ENCODE measurements around the gene PAOX. TPM values are rescaled to one million over a fixed set of nuclear protein-coding genes. Genes with fewer than 3 reads are reported as not detected.

PAOX gene
- total and polyA plus RNA-seq, 2 experiments from 2014 or later, result 4.1 to 8.7 TPM

- Mint-ChIP-seq H3K4me1 (no peaks in the 10 kb centered on the region; the same call in 2 of the 3 replicates), H3K9me3 (peaks cover 19% of the 10 kb centered on the region), H3K27me3 (ENCODE audit: insufficient read depth, low read depth, poor library complexity) (peaks cover 34% of the 10 kb centered on the region), H3K4me3 (no peak overlapping the region), H3K27ac (no peak overlapping the region), H3K36me3 (ENCODE audit: low read depth) (no peaks in the 10 kb centered on the region; the same call in 1 of the 3 replicates)
- 0 out of 2 replicates have a peak, but pooled peaks cover 3% of the 10 kb centered on the region for H3F3A ChIP-seq (replicated peaks; ENCODE audit: low read depth)
- H3K4me3 ChIP-seq, result no peak overlapping the region
- H3K4me2 ChIP-seq, result no peak overlapping the region
- no peak overlapping the region for H3K27ac ChIP-seq (ENCODE audit: low read depth)
- H2AFZ ChIP-seq, result no peak overlapping the region
- no peaks in the 10 kb centered on the region for H3K79me2 ChIP-seq (replicated peaks; ENCODE audit: insufficient read depth)
- no peaks in the 10 kb centered on the region for H4K20me1 ChIP-seq (replicated peaks; ENCODE audit: insufficient read depth)
- no peak for TF ChIP-seq ZNF331 (CRISPR knock-in tag; IDR thresholded peaks at IDR 0.05; ENCODE audit: low read depth)
- TF ChIP-seq EZH2 (IDR thresholded peaks at IDR 0.05; ENCODE audit: low read depth, unreplicated experiment), result no peak
- no peak for TF ChIP-seq JUNB (IDR thresholded peaks at IDR 0.05; ENCODE audit: unreplicated experiment)
- TF ChIP-seq ZNF114 (CRISPR knock-in tag; IDR thresholded peaks at IDR 0.05), result no peak
- no peak for TF ChIP-seq CTCF (conservative IDR thresholded peaks at IDR 0.05; ENCODE audit: low read depth in 2 of 2)
- TF ChIP-seq EZH2phosphoT487 (IDR thresholded peaks at IDR 0.05; ENCODE audit: unreplicated experiment), result no peak
- no peaks in the 10 kb centered on the region for H3K4me1 ChIP-seq (ENCODE audit: insufficient read depth)
- no peaks in the 10 kb centered on the region for H3K9me2 ChIP-seq (ENCODE audit: insufficient read depth)
- H3K36me3 ChIP-seq (ENCODE audit: insufficient read depth), result no peaks in the 10 kb centered on the region
- H3K27me3 ChIP-seq (ENCODE audit: insufficient read depth), result peaks cover 47% of the 10 kb centered on the region
- DNase-seq (ENCODE audit: low spot score), result no peak
- no peak for ATAC-seq
Observed at GRCh38 chr10:133337370-133337725, 41.7 kb upstream of the PAOX start.

DNA sequence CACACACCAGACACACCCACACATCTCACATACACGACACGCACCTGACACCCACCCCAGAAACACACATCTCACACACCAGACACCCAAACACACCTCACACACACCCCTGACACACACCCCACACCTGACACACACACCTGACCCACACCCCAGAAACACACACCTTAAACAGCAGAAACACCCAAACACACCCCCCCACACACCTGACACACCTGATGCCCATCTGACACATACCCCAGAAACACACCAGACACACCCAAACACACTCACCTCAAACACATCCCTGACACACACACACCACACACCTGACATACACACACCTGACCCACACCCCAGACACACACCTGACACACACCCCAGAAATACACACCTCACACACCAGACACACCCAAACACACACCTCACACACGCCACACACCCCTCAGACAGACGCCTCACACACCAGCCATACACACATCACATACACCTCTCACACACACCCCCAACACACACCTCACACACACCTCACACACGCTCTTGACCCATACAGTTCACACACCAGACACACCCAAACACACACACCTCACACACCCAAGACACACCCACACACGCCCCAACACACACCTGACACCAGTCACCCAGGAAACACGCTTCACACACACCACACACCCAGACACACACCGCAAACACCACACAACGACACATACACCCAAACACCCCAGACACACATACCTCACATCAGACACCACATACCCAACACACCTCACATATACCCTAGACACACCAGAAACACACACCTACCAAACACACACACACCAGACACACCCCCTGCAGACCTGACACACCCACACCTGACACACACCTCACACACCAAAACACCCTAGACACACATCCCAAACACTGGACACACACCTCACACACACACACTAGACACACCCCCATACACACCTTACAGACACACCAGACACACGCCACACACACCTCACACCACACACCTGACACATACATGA is 40.7 kb upstream of the PAOX start:
- H3K27me3 Mint-ChIP-seq (ENCODE audit: insufficient read depth, low read depth, poor library complexity), result peaks cover 29% of the 10 kb centered on the region
- H3K9me3 Mint-ChIP-seq, result peaks cover 12% of the 10 kb centered on the region
- Histone ChIP-seq H3K27ac (ENCODE audit: low read depth) (no peak overlapping the region), H3K4me2 (no peak overlapping the region), H3F3A (replicated peaks; ENCODE audit: low read depth) (0 out of 2 replicates have a peak, but pooled peaks cover 3% of the 10 kb centered on the region), H3K4me1 (ENCODE audit: insufficient read depth) (no peaks in the 10 kb centered on the region), H3K36me3 (ENCODE audit: insufficient read depth) (no peaks in the 10 kb centered on the region), H3K27me3 (ENCODE audit: insufficient read depth) (peaks cover 38% of the 10 kb centered on the region), H3K4me3 (no peak overlapping the region), H3K9me2 (ENCODE audit: insufficient read depth) (no peaks in the 10 kb centered on the region), H2AFZ (no peak overlapping the region), H4K20me1 (replicated peaks; ENCODE audit: insufficient read depth) (no peaks in the 10 kb centered on the region), H3K79me2 (replicated peaks; ENCODE audit: insufficient read depth) (no peaks in the 10 kb centered on the region)
- no peaks in the 10 kb centered on the region; the same call in 2 of the 3 replicates for H3K36me3 Mint-ChIP-seq (ENCODE audit: low read depth)
- peaks cover 5% of the 10 kb centered on the region for H3K4me1 Mint-ChIP-seq
- no peak overlapping the region for H3K27ac Mint-ChIP-seq
- no peak overlapping the region for H3K4me3 Mint-ChIP-seq
- ATAC-seq, result no peak
- DNase-seq (ENCODE audit: low spot score), result no peak
- TF ChIP-seq, protein P1, sequence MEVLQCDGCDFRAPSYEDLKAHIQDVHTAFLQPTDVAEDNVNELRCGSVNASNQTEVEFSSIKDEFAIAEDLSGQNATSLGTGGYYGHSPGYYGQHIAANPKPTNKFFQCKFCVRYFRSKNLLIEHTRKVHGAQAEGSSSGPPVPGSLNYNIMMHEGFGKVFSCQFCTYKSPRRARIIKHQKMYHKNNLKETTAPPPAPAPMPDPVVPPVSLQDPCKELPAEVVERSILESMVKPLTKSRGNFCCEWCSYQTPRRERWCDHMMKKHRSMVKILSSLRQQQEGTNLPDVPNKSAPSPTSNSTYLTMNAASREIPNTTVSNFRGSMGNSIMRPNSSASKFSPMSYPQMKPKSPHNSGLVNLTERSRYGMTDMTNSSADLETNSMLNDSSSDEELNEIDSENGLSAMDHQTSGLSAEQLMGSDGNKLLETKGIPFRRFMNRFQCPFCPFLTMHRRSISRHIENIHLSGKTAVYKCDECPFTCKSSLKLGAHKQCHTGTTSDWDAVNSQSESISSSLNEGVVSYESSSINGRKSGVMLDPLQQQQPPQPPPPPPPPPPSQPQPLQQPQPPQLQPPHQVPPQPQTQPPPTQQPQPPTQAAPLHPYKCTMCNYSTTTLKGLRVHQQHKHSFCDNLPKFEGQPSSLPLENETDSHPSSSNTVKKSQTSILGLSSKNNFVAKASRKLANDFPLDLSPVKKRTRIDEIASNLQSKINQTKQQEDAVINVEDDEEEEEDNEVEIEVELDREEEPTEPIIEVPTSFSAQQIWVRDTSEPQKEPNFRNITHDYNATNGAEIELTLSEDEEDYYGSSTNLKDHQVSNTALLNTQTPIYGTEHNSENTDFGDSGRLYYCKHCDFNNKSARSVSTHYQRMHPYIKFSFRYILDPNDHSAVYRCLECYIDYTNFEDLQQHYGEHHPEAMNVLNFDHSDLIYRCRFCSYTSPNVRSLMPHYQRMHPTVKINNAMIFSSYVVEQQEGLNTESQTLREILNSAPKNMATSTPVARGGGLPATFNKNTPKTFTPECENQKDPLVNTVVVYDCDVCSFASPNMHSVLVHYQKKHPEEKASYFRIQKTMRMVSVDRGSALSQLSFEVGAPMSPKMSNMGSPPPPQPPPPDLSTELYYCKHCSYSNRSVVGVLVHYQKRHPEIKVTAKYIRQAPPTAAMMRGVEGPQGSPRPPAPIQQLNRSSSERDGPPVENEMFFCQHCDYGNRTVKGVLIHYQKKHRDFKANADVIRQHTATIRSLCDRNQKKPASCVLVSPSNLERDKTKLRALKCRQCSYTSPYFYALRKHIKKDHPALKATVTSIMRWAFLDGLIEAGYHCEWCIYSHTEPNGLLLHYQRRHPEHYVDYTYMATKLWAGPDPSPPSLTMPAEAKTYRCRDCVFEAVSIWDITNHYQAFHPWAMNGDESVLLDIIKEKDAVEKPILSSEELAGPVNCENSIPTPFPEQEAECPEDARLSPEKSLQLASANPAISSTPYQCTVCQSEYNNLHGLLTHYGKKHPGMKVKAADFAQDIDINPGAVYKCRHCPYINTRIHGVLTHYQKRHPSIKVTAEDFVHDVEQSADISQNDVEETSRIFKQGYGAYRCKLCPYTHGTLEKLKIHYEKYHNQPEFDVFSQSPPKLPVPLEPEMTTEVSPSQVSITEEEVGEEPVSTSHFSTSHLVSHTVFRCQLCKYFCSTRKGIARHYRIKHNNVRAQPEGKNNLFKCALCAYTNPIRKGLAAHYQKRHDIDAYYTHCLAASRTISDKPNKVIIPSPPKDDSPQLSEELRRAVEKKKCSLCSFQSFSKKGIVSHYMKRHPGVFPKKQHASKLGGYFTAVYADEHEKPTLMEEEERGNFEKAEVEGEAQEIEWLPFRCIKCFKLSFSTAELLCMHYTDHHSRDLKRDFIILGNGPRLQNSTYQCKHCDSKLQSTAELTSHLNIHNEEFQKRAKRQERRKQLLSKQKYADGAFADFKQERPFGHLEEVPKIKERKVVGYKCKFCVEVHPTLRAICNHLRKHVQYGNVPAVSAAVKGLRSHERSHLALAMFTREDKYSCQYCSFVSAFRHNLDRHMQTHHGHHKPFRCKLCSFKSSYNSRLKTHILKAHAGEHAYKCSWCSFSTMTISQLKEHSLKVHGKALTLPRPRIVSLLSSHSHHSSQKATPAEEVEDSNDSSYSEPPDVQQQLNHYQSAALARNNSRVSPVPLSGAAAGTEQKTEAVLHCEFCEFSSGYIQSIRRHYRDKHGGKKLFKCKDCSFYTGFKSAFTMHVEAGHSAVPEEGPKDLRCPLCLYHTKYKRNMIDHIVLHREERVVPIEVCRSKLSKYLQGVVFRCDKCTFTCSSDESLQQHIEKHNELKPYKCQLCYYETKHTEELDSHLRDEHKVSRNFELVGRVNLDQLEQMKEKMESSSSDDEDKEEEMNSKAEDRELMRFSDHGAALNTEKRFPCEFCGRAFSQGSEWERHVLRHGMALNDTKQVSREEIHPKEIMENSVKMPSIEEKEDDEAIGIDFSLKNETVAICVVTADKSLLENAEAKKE (CRISPR knock-in tag; IDR thresholded peaks at IDR 0.05), result no peak
- TF ChIP-seq CREB1 (CRISPR knock-in tag; IDR thresholded peaks at IDR 0.05; ENCODE audit: low read depth), result no peak

All from GM23338 (cell line).